HL-60 (cell line): ENCODE results near the gene TCTN1.

Source experiments
- DNase-seq, 2 experiments: peaks; one replicate each; pipeline ENCODE4 v3.0.0-alpha.2; 2010 to 2020; ENCODE audit warnings: low read depth in 1 of 2, low spot score in 1 of 2
- H3K27ac ChIP-seq: fragments of 250-450 bp; sonication (Bioruptor Pico); replicated peaks from 2 replicates; pipeline ENCODE4 v1.5.1; 2020; ENCODE audit warnings: mild to moderate bottlenecking, moderate library complexity
- H3K27me3 ChIP-seq: fragments of 250-450 bp; sonication (Bioruptor Pico); 2 replicates; pipeline ENCODE4 v1.5.1; 2021; ENCODE audit warnings: mild to moderate bottlenecking, moderate library complexity; ENCODE audit not compliant: insufficient read depth, poor library complexity, severe bottlenecking
- H3K4me3 ChIP-seq: replicated peaks from 2 replicates; pipeline ENCODE4 v1.5.1; 2011; ENCODE audit warnings: mild to moderate bottlenecking, control low read depth, low read length; ENCODE audit not compliant: insufficient read depth
- GABPA ChIP-seq: IDR thresholded peaks from 2 replicates; pipeline ENCODE4 v1.6.1; 2012; ENCODE audit warnings: low read depth
- POLR2AphosphoS5 ChIP-seq: IDR thresholded peaks from 2 replicates; pipeline ENCODE4 v1.6.1; 2012; ENCODE audit warnings: low read depth
- SPI1 ChIP-seq: IDR thresholded peaks from 2 replicates; pipeline ENCODE4 v1.6.1; 2012; ENCODE audit warnings: low read depth, mild to moderate bottlenecking, borderline replicate concordance
- TF ChIP-seq, protein P1 (sequence below): IDR thresholded peaks from 2 replicates; pipeline ENCODE4 v1.6.1; 2012; ENCODE audit warnings: low read depth; ENCODE audit not compliant: insufficient replicate concordance
- TF ChIP-seq, protein P2 (sequence below): IDR thresholded peaks from one replicate; pipeline ENCODE4 v1.5.1; 2011; ENCODE audit warnings: low read length, control low read depth, inconsistent platforms; ENCODE audit not compliant: insufficient read depth

Gene TCTN1

DNA sequence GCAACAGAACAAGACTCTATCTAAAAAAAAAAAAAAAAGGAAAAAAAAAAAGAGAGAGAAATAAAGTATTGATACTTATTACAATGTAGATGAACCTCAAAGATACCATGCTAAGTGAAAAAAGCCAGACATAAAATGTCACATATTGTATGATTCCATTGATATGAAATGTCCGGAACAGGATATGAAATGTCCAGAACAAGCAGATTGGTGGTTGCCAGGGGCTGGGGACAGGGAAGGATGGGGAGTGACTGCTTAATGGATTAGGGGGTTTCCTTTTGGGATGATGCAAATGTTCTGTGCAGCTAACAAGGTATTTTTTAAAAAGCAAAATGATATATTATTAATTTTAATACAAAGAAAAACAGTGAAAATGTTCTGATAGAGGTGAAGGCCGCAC is 70.0 kb downstream of the TCTN1 start:
- Histone ChIP-seq H3K27ac (no peak overlapping the region), H3K27me3 (no peaks in the 10 kb centered on the region), H3K4me3 (no peak overlapping the region)
- TF ChIP-seq POLR2AphosphoS5 = no peak
- TF ChIP-seq, protein P1, sequence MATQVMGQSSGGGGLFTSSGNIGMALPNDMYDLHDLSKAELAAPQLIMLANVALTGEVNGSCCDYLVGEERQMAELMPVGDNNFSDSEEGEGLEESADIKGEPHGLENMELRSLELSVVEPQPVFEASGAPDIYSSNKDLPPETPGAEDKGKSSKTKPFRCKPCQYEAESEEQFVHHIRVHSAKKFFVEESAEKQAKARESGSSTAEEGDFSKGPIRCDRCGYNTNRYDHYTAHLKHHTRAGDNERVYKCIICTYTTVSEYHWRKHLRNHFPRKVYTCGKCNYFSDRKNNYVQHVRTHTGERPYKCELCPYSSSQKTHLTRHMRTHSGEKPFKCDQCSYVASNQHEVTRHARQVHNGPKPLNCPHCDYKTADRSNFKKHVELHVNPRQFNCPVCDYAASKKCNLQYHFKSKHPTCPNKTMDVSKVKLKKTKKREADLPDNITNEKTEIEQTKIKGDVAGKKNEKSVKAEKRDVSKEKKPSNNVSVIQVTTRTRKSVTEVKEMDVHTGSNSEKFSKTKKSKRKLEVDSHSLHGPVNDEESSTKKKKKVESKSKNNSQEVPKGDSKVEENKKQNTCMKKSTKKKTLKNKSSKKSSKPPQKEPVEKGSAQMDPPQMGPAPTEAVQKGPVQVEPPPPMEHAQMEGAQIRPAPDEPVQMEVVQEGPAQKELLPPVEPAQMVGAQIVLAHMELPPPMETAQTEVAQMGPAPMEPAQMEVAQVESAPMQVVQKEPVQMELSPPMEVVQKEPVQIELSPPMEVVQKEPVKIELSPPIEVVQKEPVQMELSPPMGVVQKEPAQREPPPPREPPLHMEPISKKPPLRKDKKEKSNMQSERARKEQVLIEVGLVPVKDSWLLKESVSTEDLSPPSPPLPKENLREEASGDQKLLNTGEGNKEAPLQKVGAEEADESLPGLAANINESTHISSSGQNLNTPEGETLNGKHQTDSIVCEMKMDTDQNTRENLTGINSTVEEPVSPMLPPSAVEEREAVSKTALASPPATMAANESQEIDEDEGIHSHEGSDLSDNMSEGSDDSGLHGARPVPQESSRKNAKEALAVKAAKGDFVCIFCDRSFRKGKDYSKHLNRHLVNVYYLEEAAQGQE = no peak
- TF ChIP-seq, protein P2, sequence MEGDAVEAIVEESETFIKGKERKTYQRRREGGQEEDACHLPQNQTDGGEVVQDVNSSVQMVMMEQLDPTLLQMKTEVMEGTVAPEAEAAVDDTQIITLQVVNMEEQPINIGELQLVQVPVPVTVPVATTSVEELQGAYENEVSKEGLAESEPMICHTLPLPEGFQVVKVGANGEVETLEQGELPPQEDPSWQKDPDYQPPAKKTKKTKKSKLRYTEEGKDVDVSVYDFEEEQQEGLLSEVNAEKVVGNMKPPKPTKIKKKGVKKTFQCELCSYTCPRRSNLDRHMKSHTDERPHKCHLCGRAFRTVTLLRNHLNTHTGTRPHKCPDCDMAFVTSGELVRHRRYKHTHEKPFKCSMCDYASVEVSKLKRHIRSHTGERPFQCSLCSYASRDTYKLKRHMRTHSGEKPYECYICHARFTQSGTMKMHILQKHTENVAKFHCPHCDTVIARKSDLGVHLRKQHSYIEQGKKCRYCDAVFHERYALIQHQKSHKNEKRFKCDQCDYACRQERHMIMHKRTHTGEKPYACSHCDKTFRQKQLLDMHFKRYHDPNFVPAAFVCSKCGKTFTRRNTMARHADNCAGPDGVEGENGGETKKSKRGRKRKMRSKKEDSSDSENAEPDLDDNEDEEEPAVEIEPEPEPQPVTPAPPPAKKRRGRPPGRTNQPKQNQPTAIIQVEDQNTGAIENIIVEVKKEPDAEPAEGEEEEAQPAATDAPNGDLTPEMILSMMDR = no peak
- TF ChIP-seq SPI1 = no peak
- no peak for TF ChIP-seq GABPA
- no peak for DNase-seq

DNA sequence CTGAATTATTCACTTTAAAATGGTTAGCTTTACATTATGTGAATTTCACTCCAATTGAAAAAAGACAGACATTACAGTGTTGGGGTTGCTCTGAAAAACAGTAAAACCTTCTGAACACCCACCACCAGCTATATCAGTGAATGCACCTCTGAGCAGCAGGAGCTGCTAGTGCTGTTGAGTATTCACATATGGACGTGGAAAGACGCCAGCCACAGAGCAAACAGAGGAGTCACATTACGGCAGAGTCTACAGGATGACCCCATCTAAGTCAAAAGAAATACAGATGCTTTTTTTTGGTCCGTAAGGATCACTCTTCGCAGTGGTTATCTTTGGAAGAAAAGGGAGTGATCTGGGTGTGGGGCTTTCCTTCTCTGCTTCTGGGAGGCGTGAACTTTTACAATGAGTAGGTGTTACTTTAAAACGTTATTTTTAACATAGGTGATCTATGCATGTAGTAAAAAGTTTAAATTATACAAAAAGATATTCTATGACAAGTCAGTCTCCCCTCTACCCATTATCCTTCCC is 70.4 kb downstream of the TCTN1 start:
- DNase-seq = no peak
- Histone ChIP-seq H3K27ac (no peak overlapping the region), H3K27me3 (no peaks in the 10 kb centered on the region), H3K4me3 (no peak overlapping the region)
- TF ChIP-seq, protein P1 = no peak
- TF ChIP-seq, protein P2 = no peak
- no peak for TF ChIP-seq POLR2AphosphoS5
- no peak for TF ChIP-seq SPI1
- no peak for TF ChIP-seq GABPA

DNA sequence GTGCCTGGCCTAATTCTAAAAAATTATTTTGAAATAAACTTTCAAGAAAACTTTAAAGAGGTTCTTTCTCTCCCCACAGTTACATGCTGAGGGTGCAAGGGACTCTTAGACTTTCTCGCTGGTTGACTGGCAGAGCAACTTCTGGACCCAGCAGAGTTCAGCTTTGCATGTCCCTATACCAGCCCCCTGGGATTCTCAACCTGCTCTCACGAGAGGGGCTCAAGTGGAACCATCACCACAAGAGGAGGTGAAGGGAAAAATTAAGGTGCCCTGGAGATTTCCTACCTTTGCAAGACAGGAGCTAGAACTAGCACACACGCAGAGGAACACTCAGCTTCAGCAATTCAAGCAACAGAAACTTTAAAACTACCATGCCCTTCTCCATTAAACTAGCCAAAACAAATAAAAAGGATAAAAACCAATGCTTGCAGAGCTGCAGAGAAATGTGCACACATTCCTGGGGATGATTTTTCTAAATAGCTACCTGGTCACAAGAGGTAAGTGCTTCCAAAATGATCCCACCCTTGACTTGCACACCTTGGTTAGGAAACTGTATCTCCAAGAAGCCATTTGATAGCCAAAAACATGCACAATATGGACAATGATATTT is 72.5 kb downstream of the TCTN1 start:
- DNase-seq = no peak
- TF ChIP-seq SPI1 = no peak
- no peak for TF ChIP-seq POLR2AphosphoS5
- no peak for TF ChIP-seq GABPA
- Histone ChIP-seq H3K27me3 (no peaks in the 10 kb centered on the region), H3K27ac (no peak overlapping the region), H3K4me3 (no peak overlapping the region)

DNA sequence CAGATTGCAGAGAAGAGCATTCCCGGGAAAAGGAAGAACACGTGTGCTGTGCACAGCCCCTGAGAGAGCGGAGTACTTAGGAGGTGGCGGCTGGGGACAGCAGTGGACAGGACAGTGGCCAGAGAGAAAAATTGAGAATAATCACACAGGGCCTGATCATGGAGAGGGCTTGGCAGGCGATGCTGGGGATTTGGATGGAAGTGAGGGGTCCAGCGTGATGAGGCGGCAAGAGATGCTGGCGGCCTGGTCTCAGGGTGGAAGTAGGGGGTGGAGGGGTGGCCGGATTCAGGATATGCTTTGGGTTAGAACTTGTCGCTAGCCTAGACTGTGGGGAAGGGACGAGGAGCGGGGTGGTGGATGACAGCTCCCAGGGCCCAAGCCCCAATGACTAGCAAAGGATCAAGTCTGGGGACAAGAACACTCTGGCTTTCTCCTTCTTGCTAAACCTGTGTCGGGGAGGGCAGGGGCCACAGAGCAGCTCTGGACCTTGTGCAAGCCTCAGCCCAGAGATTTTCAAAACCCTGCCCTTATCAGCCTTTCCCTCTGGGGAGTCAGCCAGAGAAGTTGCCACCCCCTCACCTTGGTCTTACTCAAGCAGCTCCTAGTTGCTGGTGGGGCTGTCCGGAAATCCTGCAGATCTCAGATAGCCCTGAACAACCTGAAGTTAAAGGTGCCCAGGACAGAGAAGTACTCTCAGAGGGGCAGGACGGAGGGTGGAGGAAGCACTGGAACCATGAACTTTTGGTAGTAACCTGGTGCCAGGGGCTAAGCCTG is 73.7 kb downstream of the TCTN1 start:
- no peaks in the 10 kb centered on the region for H3K27me3 ChIP-seq
- peak overlapping the region; percentile 71 for H3K27ac ChIP-seq
- TF ChIP-seq, protein P2 = no peak
- TF ChIP-seq, protein P1 = no peak
- TF ChIP-seq POLR2AphosphoS5 (no peak), SPI1 (no peak), GABPA (no peak)
- peak overlapping the region; percentile 61 for H3K4me3 ChIP-seq
- peak in 1 of 2 experiments; percentile 90 for DNase-seq
